HG03060 (cell line): ENCODE results near the gene SRGAP3.
"Not testable (repeated sequence)": the region's sequence is repeated elsewhere in the genome, so short reads cannot be mapped to it uniquely, and the experiment has no call there.

Source experiments
- ATAC-seq: cut with Tn5 transposase; IDR thresholded peaks from one replicate; pipeline ENCODE4 v1.9.1; 2021; ENCODE audit warnings: low read depth, moderate number of reproducible peaks; ENCODE audit not compliant: unreplicated experiment

The SRGAP3 gene

GRCh38 chr3:9249273-9250192 lies at the start of gene SRGAP3:
Gene SRGAP3, minus strand, starts transcription at chr3:9249646. Its CDS starts 695 bp downstream, at chr3:9248951.
- peak; percentile 99 for ATAC-seq

GRCh38 chr3:9298236-9298635 lies 48.8 kb upstream of the SRGAP3 start:
- ATAC-seq, result no peak

- no peak for ATAC-seq
These were observed 46.8 kb upstream of the SRGAP3 start for GRCh38 chr3:9296241-9296640.

GRCh38 chr3:9295007-9295406 lies 45.6 kb upstream of the SRGAP3 start:
- no peak for ATAC-seq

- not testable (repeated sequence) for ATAC-seq
These were observed 44.5 kb upstream of the SRGAP3 start for GRCh38 chr3:9293953-9294352.

- ATAC-seq, result no peak
These were observed 43.6 kb upstream of the SRGAP3 start for GRCh38 chr3:9293076-9293475.

- no peak for ATAC-seq
These were observed 43.1 kb upstream of the SRGAP3 start for GRCh38 chr3:9292516-9292915.

GRCh38 chr3:9291821-9292410 lies 42.5 kb upstream of the SRGAP3 start:
- ATAC-seq, result no peak

GRCh38 chr3:9290566-9290965 lies 41.1 kb upstream of the SRGAP3 start:
- ATAC-seq, result no peak

GRCh38 chr3:9281533-9281932 lies 32.1 kb upstream of the SRGAP3 start:
- ATAC-seq, result not testable (repeated sequence)

- ATAC-seq, result no peak
These were observed 31.2 kb upstream of the SRGAP3 start for GRCh38 chr3:9280451-9281219.

GRCh38 chr3:9279966-9280365 lies 30.5 kb upstream of the SRGAP3 start:
- ATAC-seq, result no peak

GRCh38 chr3:9278498-9278897 lies 29.1 kb upstream of the SRGAP3 start:
- no peak for ATAC-seq

- no peak for ATAC-seq
These were observed 28.6 kb upstream of the SRGAP3 start for GRCh38 chr3:9278085-9278484.

- ATAC-seq, result no peak
These were observed 27.4 kb upstream of the SRGAP3 start for GRCh38 chr3:9276761-9277370.

GRCh38 chr3:9271903-9272302 lies 22.5 kb upstream of the SRGAP3 start:
- ATAC-seq, result no peak

- no peak for ATAC-seq
These were observed 21.3 kb upstream of the SRGAP3 start for GRCh38 chr3:9270704-9271103.

- ATAC-seq, result no peak
These were observed 17.3 kb upstream of the SRGAP3 start for GRCh38 chr3:9266716-9267115.

GRCh38 chr3:9260305-9260704 lies 10.9 kb upstream of the SRGAP3 start:
- ATAC-seq, result no peak

- no peak for ATAC-seq
These were observed 7.6 kb upstream of the SRGAP3 start for GRCh38 chr3:9257092-9257491.

GRCh38 chr3:9255976-9256375 lies 6.5 kb upstream of the SRGAP3 start:
- no peak for ATAC-seq
